Esophagus muscularis mucosa (tissue), 3 donors: Measurements from ENCODE around the gene PLIN1.

ENCODE experiments used
- POLR2A ChIP-seq: fragments of 450-650 bp; IDR thresholded peaks from one replicate; pipeline ENCODE4 v1.6.1; 2017; ENCODE audit warnings: antibody characterized with exemption, moderate library complexity, mild to moderate bottlenecking, low read depth
- TF ChIP-seq, protein P1 (sequence below), 3 experiments: fragments of 200-600 bp in 2 of 3; fragments of 450-650 bp in 1 of 3; sonication (generic) in 2 of 3; IDR thresholded peaks; one replicate each; pipeline ENCODE4 v1.5.1; 2017 to 2019; ENCODE audit warnings: antibody characterized with exemption in 3 of 3, mild to moderate bottlenecking in 2 of 3, moderate library complexity in 1 of 3

DNA sequence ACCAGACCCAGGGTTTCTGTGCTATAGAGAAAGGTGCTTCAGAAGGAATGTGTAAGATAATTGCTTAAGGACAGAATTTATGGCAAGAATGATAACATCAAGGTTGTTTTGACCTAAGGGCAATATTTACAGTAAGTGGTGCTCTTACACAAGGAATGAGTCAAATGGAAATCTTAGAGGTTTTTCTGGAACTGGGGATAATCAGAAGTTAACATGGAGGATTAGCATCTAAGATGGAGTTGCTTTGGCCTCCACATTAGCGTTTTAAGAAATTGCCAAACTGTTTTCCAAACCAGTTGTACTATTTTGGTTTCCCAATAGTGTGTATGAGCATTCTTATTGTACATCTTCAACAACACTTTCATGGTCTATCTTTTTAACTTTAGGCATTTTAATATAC is 14.5 kb upstream of the PLIN1 start:
- TF ChIP-seq, protein P1, sequence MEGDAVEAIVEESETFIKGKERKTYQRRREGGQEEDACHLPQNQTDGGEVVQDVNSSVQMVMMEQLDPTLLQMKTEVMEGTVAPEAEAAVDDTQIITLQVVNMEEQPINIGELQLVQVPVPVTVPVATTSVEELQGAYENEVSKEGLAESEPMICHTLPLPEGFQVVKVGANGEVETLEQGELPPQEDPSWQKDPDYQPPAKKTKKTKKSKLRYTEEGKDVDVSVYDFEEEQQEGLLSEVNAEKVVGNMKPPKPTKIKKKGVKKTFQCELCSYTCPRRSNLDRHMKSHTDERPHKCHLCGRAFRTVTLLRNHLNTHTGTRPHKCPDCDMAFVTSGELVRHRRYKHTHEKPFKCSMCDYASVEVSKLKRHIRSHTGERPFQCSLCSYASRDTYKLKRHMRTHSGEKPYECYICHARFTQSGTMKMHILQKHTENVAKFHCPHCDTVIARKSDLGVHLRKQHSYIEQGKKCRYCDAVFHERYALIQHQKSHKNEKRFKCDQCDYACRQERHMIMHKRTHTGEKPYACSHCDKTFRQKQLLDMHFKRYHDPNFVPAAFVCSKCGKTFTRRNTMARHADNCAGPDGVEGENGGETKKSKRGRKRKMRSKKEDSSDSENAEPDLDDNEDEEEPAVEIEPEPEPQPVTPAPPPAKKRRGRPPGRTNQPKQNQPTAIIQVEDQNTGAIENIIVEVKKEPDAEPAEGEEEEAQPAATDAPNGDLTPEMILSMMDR (IDR thresholded peaks at IDR 0.05) = no peak
- TF ChIP-seq POLR2A = no peak
